ENCODE results near the gene DIAPH2.

Gene DIAPH2

DNA sequence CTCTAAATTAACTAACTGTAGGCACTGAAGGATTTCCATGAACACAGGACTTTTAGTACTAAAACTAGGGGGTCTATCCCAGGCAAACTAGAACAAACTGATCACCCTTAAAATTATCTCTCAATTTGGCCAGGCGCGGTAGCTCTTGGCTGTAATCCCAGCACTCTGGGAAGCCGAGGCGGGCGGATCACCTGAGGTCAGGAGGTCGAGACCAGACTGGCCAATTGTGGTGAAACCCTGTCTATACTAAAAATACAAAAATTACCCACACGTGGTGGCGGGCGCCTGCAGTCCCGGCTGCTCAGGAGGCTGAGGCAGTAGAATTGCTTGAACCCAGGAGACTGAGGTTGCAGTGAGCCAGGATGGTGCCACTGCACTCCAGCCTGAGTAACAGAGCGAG, 635.7 kb downstream of the DIAPH2 start:
- DNase-seq (ENCODE audit: insufficient read length) (no peak), FAIRE-seq (no peak)
- TF ChIP-seq POLR2AphosphoS5 (IDR thresholded peaks at IDR 0.05; ENCODE audit: low read depth, low read length) (no peak), POLR2A (IDR thresholded peaks at IDR 0.05; ENCODE audit: low read depth, low read length) (no peak), TAF1 (IDR thresholded peaks at IDR 0.05; ENCODE audit: borderline replicate concordance, low read depth, low read length) (no peak)

DNA sequence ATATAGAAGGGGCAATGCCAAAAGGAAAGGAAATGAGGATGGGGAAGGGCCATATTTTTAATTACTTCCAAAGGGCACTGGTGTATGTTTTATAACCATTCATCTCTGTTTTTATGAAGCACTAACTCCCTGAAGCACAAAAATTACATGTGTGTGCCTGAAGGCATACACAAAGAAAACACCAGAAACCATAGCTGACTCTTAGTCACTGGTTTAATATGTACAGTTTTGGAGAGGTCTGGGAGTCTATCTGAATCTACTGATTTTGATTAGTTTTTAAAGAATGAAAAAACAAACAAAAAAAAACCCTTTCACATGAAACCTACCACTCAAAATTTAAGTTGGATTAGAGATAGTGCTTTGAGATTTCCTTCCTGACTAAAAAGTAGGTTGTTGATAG, 637.8 kb downstream of the DIAPH2 start:
- no peak for TF ChIP-seq TAF1 (IDR thresholded peaks at IDR 0.05; ENCODE audit: borderline replicate concordance, low read depth, low read length)
- no peak for TF ChIP-seq POLR2AphosphoS5 (IDR thresholded peaks at IDR 0.05; ENCODE audit: low read depth, low read length)
- no peak for TF ChIP-seq POLR2A (IDR thresholded peaks at IDR 0.05; ENCODE audit: low read depth, low read length)
- DNase-seq (ENCODE audit: insufficient read length), result no peak
- no peak for FAIRE-seq

DNA sequence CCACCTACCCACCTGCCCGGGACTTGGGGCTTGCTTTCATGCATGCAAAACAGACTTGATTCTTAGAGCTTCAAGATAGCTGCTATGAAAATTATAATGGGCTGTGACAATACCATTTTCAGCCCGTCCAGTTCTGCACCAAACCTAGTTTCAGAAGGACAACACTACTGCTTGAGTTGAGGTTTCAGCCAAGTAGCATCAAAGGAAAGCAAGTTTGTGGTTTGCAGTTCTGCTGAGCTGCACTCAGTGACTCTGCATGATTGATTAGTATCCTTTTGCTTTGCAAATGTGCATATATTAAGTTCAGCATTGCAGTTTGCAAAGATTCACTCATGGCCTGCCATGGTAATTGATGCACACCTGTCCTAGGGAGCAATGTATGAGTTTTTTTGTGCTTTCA, 641.8 kb downstream of the DIAPH2 start:
- TF ChIP-seq TAF1 (IDR thresholded peaks at IDR 0.05; ENCODE audit: borderline replicate concordance, low read depth, low read length) (no peak), POLR2A (IDR thresholded peaks at IDR 0.05; ENCODE audit: low read depth, low read length) (no peak), POLR2AphosphoS5 (IDR thresholded peaks at IDR 0.05; ENCODE audit: low read depth, low read length) (no peak)
- peak; percentile 8 for DNase-seq (ENCODE audit: insufficient read length)
- FAIRE-seq, result no peak

DNA sequence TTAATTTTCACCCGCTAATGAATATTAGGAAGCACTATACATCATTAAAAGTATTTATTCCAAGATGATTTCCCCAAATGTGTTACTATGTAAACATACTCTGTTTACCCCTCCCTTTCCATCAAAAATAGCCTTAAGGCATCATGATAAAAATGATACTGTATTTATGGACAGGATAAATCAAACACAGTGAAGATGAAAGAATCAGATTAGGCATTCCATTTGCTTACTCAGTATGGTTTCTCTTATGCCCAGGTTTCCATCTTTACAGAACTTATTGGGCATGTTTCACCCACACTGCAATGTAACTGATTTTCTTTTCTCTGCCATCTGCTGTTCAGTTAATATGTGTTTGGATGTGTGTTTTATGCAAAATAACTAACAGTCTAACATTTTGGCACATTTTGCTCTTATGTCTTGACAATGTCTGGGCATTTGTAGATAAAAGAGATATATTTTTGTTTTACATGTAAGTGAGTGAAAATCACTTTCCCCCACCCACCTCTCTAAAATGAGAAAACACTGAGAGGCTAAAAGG, 644.3 kb downstream of the DIAPH2 start:
- no peak for TF ChIP-seq TAF1 (IDR thresholded peaks at IDR 0.05; ENCODE audit: borderline replicate concordance, low read depth, low read length)
- no peak for TF ChIP-seq POLR2A (IDR thresholded peaks at IDR 0.05; ENCODE audit: low read depth, low read length)
- TF ChIP-seq POLR2AphosphoS5 (IDR thresholded peaks at IDR 0.05; ENCODE audit: low read depth, low read length), result no peak
- DNase-seq (ENCODE audit: insufficient read length) (no peak), FAIRE-seq (peak; percentile 71)

DNA sequence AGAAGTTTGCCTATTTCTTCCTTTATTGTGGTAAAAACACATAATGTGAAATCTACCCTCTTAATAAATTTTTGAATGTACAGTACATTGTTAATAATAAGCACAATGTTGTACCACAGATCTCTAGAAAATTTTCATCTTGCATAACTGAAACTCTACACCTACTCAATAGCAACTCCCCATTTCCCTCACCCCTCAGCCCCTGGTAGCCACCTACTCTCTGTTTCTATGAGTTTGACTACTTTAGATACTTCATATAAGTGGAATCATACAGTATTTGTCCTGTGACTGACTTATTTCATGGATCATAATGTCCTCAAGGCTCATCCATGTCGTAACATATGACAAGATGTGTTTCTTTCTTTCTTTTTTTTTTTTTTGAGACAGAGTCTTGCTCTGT, 645.5 kb downstream of the DIAPH2 start:
- no peak for FAIRE-seq
- TF ChIP-seq POLR2A (IDR thresholded peaks at IDR 0.05; ENCODE audit: low read depth, low read length), result no peak
- no peak for TF ChIP-seq POLR2AphosphoS5 (IDR thresholded peaks at IDR 0.05; ENCODE audit: low read depth, low read length)
- TF ChIP-seq TAF1 (IDR thresholded peaks at IDR 0.05; ENCODE audit: borderline replicate concordance, low read depth, low read length), result no peak

DNA sequence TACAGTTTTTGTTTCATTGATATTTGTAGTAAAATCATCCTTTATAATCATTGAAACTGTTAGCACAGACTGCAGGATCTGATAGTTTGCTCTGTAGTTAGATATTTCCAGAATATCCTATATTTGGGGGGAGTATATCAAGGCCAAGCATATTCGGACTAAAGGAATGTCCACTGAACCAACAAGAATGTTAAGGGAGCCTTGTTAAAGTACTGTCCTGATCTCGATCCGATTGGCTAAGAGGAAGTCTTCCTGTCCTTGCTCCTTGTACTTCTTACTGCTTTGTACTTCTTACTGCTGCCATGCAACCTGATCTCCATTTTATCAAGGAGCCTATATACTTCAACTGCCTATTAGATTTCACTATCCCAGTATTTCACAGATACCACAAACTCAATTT, 648.3 kb downstream of the DIAPH2 start:
- no peak for DNase-seq (ENCODE audit: insufficient read length)

More for the DNA sequence above, 645.5 kb downstream of the DIAPH2 start:
- DNase-seq (ENCODE audit: insufficient read length), result no peak

DNA sequence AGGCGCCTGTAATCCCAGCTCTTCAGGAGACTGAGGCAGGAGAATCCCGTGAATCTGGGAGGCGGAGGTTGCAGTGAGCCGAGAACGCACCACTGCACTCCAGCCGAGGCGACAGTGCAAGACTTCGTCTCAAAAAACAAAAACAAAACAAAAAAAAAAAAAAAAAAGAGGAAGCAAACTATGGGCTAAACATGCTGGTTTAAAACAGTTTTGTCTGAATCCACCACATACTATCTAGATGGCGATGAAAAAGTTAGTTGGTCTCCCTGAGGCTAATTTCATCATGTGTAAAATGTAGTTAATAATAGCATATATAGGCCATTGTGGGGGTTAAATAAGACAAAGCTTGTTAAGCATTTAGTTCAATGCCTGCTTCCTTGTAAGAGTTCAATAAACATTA, 650.2 kb downstream of the DIAPH2 start:
- TF ChIP-seq POLR2A (IDR thresholded peaks at IDR 0.05; ENCODE audit: low read depth, low read length) (no peak), TAF1 (IDR thresholded peaks at IDR 0.05; ENCODE audit: borderline replicate concordance, low read depth, low read length) (no peak), POLR2AphosphoS5 (IDR thresholded peaks at IDR 0.05; ENCODE audit: low read depth, low read length) (no peak)
- no peak for DNase-seq (ENCODE audit: insufficient read length)

More for the DNA sequence above, 648.3 kb downstream of the DIAPH2 start:
- no peak for FAIRE-seq
- TF ChIP-seq TAF1 (IDR thresholded peaks at IDR 0.05; ENCODE audit: borderline replicate concordance, low read depth, low read length) (no peak), POLR2AphosphoS5 (IDR thresholded peaks at IDR 0.05; ENCODE audit: low read depth, low read length) (no peak), POLR2A (IDR thresholded peaks at IDR 0.05; ENCODE audit: low read depth, low read length) (no peak)

DNA sequence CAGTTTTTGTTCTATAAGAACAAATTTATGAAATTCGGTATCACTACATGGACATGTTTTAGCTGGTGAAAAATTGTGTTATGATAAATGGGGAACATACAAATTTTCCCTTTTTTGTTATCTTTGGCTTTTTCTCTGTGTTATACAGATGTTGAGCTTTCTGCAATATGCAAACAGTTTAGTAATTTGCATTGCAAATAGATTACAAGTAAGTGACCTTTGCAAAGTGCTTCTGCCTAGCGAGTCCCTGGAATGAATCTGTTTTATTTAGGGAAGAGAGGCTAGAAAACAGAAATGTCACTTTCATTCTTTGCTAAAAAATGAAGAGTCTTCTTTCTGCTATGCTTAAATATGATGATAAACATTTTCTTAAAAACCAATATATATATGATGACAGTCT, 660.1 kb downstream of the DIAPH2 start:
- no peak for TF ChIP-seq POLR2AphosphoS5 (IDR thresholded peaks at IDR 0.05; ENCODE audit: low read depth, low read length)
- TF ChIP-seq POLR2A (IDR thresholded peaks at IDR 0.05; ENCODE audit: low read depth, low read length), result no peak
- no peak for TF ChIP-seq TAF1 (IDR thresholded peaks at IDR 0.05; ENCODE audit: borderline replicate concordance, low read depth, low read length)
- no peak for DNase-seq (ENCODE audit: insufficient read length)
- FAIRE-seq, result no peak

More for the DNA sequence above, 650.2 kb downstream of the DIAPH2 start:
- FAIRE-seq, result no peak

DNA sequence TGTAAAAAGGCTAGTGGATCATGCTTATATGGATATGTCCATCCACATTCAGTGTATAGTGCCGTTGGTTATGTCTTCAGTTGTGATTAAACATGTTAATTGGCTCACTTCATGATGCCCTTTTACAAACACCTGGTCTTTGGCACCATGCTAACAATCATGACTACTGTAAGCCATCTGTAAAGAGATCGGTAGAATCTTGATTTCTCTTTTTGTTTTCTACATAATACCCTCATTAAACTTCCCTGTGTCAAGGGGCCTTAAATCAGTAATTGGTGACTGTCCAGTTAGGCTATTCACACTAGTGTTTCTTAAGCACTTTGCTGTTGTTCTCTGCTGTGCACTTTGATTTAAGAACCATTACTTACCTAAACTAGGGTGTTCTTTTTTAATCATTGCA, 674.3 kb downstream of the DIAPH2 start:
- TF ChIP-seq POLR2AphosphoS5 (IDR thresholded peaks at IDR 0.05; ENCODE audit: low read depth, low read length), result no peak
- TF ChIP-seq POLR2A (IDR thresholded peaks at IDR 0.05; ENCODE audit: low read depth, low read length), result no peak
- TF ChIP-seq TAF1 (IDR thresholded peaks at IDR 0.05; ENCODE audit: borderline replicate concordance, low read depth, low read length), result no peak

DNA sequence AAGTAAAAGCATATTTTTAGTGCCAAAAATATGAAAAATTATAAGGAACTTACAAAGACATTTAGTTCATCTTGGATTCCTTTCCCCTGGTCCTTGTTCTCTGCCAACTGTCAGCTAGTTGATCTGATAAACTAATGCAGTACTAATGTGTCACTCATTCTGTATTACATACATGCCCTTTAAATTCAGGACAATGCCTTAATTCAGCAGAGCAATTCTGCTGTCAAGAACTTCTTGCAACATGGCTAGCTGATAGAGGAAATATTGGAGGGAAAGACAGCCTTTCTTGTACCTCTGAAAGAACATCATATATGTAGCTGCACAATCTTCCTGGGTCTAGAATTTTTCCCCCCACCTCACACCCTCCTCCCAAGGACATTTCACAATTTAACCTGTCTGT, 679.2 kb downstream of the DIAPH2 start:
- FAIRE-seq (no peak), DNase-seq (ENCODE audit: insufficient read length) (no peak)
- TF ChIP-seq TAF1 (IDR thresholded peaks at IDR 0.05; ENCODE audit: borderline replicate concordance, low read depth, low read length) (no peak), POLR2AphosphoS5 (IDR thresholded peaks at IDR 0.05; ENCODE audit: low read depth, low read length) (no peak), POLR2A (IDR thresholded peaks at IDR 0.05; ENCODE audit: low read depth, low read length) (no peak)

More for the DNA sequence above, 674.3 kb downstream of the DIAPH2 start:
- no peak for DNase-seq (ENCODE audit: insufficient read length)
- no peak for FAIRE-seq

DNA sequence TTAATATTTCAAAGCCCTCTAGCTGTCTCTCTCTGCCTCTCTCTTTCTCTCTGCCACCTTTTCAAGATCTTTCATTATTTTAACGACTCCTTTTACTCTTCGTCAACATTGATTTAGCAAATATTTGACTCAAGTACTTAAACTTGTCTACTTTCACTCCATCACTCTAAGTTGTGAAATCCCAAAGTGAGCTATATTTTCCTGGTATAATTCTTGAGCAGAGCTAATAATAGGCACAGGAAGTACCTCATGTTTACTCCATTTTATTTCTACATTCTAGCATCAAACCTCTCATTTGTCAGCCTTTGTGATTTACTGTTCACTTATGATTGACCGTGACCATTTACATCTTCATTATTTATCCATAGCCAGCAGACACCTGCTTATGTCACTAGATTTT, 681.6 kb downstream of the DIAPH2 start:
- no peak for DNase-seq (ENCODE audit: insufficient read length)
- no peak for TF ChIP-seq POLR2A (IDR thresholded peaks at IDR 0.05; ENCODE audit: low read depth, low read length)
- no peak for TF ChIP-seq TAF1 (IDR thresholded peaks at IDR 0.05; ENCODE audit: borderline replicate concordance, low read depth, low read length)
- TF ChIP-seq POLR2AphosphoS5 (IDR thresholded peaks at IDR 0.05; ENCODE audit: low read depth, low read length), result no peak
- FAIRE-seq, result no peak

DNA sequence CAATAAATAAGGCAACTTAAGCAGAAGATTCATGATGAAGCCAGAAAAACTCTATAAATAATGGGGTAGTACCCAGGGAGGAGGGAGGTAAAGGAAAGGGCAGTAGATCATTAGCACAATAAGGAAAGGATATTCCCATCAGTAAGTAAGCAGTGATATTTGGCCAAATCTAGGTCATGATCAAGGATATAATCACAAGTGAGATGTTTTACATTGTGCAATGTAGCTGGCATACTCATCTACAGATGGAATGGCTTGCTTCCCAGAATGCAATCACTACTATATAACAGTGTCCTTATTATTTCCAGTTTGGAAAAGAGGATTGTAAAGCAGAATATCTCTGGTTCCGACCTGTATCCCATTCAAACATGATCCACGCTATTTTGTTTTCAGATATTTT, 682.5 kb downstream of the DIAPH2 start:
- DNase-seq (ENCODE audit: insufficient read length) (no peak), FAIRE-seq (peak; percentile 5)
- TF ChIP-seq TAF1 (IDR thresholded peaks at IDR 0.05; ENCODE audit: borderline replicate concordance, low read depth, low read length) (no peak), POLR2A (IDR thresholded peaks at IDR 0.05; ENCODE audit: low read depth, low read length) (no peak), POLR2AphosphoS5 (IDR thresholded peaks at IDR 0.05; ENCODE audit: low read depth, low read length) (no peak)

Data from GM12892 (cell line).